GM21367 (cell line): ENCODE measurements around the gene BRCC3.
A peak's percentile ranks its signal among the peaks of the same experiment; 100 is the strongest.

ENCODE experiments used
- ATAC-seq: cut with Tn5 transposase; IDR thresholded peaks from one replicate; pipeline ENCODE4 v1.9.1; 2021; ENCODE audit not compliant: unreplicated experiment

Gene BRCC3

DNA sequence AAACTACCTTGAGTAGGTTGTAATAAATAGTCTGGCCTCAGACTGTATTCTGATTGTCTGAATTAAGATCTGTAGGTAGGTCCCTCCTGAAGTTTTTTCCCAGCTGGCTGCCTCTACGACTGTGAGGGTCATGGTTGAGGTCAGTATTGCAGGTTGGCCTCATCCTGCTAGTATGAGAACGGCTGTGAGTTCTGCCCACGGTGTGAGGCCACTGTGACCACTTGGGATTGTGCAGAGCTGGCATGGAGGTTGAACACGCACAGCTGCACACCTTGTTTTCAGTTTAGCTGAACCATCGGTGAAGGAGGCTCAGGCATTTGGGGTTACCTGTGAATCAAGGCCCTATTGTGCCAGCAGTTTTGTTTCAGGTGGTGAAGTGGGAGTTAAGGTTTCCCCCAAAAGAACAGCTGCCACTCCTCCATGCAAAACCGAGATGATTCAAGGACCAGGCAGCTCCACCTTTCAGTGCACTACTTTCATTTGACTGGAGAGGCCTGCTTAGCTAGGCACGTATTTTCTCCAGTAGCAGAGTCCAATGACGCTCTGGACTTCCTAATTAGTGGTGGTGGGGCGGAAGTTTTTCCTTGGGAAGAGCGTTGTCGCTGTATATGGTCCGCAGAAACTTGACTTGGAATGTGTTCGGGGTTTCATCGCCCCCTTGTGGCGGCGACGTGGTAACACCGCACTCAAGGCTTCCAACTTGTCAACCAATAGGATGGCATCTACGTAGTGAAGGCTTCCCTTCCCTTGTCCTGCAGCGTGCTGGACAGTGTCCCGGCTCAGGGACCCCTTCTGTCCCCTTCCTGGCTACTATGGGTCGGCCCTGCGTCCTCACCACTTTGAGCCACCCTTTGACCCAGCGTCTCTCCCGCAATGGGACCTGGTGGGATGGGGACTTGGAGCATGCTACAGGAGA lies 14.2 kb upstream of the BRCC3 start:
- ATAC-seq = no peak

DNA sequence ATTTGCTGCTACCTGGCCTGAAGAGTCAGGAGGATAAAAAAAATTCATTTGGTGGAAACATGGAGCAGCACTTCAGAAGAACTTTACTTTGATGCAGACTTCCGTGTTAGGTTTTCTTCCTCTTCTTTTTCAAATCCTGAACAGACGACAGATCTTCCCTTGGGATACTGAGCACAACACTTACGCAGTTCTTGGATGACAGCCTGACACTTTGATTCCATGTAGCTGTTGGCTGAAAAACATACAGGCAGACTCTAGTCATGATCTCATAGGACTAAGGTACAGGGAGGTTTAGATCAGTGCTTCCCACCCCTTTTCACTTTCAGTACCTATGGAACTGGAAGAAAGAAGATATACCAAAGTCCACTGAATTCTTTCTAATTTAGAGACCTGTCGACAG lies 9.5 kb upstream of the BRCC3 start:
- ATAC-seq = no peak

DNA sequence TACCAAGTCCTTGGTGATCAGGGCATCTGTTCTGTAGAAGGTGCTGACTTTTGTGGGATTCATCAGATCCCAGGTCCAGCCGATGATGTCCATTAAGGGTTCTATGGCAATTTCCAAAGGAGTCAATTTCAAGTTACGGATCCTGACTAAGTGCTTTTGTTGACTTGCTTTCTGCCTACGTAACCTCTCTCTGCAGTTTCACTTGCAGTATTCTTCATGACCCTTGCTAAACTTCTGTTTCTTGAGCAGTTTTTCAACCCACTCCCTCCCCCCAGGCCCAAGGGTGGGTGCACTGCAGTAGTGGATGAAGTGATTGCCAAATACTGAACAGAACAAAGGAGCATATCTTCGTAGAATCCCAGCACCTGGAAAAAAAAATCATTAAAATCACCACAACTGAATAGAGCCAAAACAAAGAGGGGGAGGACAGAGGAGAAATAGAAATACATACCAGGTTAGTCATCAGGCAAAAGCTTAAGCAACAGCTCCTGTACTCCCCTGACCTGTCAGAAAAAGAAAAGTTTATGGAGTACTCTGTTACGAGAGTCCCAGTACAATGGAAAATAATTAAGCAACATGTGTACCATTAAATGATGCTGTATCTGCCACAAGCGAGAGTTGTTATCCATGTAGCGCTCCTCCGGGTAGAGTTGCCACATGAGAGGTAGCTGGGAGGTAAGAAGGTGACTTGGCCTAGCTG lies 6.1 kb upstream of the BRCC3 start:
- ATAC-seq = no peak

DNA sequence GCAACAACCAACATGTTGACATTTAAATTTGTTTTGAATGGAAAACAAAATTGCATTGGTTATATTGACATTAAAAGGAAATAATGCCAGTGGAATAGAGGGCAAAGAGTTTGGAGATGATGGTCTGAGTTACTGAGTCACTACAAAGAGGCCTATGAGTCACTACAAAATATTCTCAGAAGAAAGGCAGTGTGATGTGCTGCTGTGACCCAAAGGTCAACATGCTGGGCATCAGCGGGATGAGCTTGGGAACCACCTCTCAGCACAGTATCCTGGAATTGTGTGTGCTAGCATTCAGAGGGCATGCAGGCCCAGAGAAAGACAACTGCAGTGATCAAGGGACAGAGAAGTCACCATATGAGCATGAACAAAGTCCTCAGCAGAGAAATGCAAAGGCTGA lies 3.1 kb upstream of the BRCC3 start:
- ATAC-seq = no peak

DNA sequence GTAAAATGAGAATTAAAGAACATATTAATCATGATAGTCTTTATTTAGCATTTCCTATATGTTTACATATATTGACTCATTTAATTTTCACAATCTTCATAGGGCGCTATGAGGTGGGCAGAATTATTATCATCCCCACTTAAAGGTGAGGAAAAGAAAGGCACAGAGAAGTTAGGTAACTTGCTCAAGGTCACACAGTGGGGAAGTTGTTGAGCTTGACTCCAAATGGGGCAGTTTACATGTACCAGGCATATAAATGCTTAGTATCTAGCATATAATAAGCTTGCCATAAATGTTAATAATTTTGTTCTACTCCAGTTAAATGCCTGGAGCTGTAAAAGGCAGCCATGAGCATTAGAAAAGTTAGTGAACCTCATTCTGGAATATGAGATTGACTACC lies 1.9 kb upstream of the BRCC3 start:
- ATAC-seq = no peak

DNA sequence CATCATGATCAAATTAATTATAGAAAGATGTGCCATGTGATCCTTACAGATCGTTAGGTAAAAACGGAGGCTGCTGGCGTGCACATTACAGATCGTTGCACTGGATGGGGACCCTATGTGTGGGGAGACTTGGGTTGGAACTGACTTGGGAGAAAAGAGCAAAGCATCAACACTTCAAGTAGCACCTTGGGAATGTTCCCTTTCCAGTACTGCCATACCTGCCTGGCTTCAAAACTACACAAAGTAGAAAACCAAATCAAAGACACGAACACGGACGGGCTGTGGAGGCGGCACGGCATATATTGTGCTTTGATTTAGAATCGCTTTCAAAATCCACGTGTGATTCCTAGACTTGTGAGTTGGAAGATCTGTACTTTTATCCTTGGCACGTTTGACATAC lies 1.3 kb upstream of the BRCC3 start:
- no peak for ATAC-seq

DNA sequence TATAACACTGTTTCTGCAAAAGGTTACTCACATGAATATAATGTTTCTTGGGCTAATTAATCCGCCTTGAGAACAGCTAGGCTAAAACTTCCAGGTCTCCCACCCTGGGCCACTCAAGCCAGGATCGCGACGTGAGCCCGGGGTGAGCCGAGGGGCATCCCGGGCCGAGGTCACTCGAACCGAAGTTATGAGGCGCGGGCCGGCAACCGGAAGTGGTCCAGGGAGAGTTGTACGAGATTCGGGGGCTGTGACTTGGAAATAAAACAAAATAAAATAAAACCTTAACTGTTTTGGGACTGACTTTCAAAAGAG lies 689 bp upstream of the BRCC3 start:
- peak; percentile 2 for ATAC-seq

DNA sequence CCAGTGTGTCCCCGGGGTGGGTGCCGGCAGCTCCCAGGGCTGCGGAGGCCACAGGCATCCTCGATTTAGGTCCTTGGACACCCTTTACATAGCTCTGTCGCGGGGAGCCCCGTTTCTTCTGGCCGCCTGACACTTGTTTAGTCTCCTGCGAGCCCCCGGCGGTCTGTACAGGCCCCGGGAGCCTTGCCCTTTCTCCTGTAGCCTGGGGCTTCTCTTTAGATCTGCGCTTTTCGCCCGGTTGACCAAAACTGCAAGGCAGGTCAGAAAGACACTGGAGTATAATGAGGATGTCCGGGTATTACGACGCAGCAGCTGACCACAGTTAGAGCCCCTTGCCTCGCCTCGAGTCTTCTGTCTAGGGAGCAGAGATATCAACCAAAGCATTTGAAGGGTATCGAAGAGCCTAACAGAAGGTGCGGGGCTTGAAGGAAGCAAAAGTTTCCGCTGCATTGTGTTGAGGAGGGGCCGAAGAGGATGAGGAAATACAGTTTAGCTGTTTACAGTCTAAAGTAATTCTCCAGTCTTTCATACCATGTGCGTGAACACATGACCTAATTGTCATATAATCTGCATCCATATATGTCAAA lies 479 bp downstream of the BRCC3 start:
- ATAC-seq = peak; percentile 6

DNA sequence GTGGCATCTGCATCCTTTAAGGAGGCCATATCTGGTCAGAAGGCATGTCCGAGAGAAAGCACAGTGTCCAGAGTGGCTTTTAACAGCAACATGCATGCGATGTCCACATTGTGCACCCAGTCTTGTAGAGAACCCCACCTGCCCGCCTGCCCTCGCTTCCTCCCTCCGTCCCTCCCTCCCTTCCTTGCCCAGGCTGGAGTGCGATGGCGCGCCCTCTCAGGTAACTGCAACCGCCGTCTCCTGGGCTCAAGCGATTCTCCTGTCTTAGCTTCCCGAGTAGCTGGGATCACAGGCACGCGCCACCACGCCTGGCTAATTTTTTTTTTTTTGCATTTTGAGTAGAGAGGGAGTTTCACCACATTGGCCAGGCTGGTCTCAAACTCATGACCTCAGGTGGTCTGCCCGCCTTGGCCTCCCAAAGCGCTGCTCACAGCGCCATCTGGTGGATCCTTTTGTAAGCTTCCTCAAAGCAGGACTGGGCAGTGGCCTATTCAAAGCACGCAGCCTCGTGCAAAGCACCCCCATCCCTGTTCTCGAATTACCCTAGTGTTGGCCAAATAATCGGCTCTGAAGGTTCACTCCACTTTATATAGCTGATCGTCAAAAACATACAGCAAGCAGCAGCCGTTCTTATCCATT lies 15.0 kb downstream of the BRCC3 start:
- ATAC-seq = no peak

DNA sequence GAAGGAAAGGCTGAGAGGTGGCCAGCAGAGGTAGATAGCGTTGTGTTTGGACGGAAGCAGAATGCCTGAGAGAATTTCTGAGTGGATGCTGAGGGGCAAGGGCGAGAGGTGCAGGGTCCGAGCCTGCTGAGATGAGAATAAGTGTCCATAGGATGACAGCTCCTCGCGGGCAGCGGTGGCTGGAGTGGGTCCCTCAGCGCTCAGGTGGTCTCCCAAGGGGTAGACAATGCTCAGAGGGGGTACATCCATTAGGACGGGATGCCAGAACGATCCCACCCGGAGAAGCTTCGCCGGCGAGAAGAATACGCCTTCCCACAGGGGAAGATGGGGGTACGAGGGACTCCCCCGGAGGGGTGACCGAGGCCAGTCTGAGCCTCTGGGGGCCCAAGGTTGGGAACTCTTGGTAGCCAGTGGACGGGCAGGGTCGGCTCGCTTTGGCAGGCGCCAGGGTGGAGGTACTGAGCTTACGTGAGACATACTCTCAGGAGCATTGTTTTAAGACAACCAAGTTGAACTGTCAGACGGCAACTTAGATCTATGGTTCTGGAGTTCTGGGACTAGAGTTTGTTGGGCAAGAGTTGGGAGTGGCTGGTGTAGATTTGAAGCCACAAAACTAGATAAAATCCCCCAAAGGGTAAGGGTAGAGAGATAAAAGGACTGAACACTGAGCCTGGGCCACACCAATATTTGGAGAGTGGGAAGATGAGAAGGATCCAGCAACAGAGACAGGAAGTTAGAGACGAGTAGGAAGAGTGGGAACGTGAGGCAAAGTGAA lies 15.8 kb downstream of the BRCC3 start:
- ATAC-seq = no peak

DNA sequence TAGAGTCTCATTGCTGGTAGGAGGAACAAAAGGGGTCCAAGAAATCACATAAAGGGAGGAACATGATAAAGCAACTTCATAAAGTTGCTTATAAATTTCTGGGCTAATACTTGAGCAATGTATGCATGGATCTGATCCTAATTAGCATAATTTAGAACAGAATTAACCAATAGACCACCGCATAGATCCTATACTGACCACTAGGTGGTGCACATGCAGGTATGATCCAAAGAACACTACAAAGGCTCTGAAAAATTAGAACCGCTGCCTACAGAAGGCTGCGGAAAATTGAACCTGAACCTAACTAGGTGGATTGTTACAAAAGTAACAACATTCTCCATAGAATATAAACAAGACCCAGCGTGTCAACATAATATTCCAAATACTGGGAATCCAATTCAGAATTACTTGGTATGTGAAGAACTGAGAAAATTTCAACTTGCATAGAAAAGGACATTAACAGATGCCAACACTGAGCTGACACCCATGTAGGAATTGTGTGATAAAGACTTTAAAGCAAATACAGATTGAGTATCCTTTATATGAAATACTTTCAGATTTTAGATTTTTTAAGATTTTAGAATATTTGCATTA lies 23.3 kb downstream of the BRCC3 start:
- no peak for ATAC-seq

DNA sequence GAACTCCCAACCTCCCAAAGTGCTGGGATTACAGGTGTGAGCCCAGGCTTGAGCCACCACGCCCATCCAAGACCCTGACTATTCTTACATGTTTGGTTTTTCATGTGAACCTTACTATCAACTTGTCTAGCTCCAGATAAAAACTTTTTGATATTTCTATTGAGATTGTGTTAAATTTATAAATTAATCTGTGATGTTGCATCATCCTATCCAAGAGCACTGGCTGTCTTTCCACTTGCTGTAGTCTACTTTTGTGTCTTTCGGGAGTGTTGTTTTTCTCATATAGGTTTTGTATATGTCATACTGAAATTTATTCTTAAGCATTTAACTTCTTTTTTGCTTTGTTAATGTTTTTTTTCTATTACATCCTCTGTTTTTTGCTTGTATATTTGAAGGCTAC lies 34.6 kb downstream of the BRCC3 start:
- ATAC-seq = no peak

DNA sequence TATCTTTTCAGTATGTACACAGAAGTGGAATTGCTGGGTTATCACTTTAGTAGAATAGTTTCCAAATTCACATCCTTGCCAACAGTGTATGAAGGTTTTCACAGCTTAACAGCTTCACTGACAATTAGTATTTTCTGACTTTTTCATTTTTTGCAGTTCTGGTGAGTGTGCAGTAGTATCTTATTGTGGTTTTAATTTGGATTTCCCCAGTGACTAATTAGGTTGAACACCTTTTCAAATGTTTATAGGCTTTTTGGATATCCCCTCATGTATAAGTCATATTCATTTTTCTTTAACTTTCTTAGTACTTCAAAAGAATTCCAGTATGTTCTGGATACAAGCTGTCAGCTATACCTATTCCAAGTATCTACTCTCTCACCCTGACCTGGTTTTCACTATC lies 37.1 kb downstream of the BRCC3 start:
- ATAC-seq = no peak

DNA sequence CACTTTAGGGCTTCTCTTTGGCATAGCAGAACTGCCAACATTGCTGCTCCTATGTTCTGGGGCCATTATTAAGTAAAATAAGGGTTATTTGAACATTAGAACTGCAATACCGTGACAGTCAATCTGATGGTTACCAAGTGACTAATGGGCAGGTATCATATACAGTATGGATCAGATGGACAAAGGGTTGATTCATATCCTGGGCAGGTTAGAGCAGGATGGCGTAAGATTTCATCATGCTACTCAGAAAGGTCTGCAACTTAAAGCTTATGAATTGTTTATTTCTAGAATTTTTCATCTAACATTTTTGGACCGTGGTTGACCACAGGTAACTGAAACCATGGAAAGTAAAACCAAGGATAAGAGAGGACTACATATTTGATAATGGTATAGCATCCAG lies 40.9 kb downstream of the BRCC3 start:
- ATAC-seq = no peak

DNA sequence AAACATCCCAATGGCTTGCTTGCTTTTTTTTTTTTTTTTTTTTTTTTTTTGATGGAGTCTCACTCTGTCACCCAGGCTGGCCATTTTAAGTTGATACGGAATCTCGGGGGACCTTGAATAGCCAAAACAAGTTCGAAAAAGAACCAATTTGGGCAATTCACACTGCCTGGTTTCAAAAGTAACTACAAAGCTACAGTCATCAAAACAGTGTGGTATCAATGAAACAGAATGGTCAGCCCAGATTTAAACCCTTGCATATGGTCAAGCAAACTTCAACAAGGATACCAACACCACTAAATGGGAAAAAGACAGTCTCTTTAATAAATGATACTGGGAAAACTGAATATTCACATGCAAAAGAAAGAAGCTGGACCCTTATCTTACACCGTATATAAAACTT lies 41.8 kb downstream of the BRCC3 start:
- ATAC-seq = no peak

DNA sequence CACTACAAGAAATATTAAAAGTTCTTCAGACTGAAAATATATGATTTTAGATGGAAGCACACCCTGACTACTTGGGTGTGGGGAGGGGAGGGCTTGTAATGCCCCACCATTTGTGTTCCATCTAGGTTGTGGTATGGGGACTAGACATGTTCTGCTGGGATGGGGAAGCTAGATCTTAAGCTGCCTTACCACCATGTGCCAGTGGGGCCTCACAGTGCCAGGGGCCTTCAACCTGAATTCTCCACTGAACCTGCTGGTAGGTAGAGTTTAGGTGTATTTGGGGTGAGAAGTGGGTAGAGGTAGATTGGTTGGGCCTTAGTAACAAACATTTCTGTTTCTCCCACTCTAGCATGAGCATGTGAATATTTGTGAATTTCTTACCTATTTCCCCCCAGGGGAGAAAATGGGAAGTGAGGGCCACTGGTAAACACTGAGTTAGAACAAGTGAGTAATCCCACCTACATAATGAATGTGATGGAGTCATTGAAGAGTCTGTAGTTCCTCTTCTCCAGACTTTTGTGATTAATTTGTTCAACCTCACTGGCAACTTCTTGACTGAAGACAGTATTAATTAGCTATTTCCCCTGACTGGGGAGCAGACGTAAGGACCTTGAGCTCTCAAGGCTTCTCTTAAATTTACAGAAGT lies 44.0 kb downstream of the BRCC3 start:
- no peak for ATAC-seq

DNA sequence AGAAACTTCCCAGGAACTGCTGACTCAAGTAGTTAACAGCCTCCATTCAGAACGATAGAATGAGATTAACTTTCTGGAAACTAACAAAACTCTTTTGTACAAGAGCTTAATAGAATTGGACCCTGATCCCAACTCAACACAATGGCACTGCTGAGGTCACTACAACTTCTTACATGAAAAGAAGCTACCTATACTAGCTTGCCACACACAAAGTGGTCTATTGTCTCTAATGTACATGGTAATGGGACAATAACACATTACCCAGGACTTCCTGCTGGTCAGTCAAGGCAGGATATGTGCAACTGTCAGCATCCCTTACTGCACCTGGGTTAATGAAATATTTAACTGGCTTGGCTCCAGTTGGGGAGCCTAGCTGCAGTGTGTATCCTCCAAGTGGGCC lies 56.2 kb downstream of the BRCC3 start:
- no peak for ATAC-seq

DNA sequence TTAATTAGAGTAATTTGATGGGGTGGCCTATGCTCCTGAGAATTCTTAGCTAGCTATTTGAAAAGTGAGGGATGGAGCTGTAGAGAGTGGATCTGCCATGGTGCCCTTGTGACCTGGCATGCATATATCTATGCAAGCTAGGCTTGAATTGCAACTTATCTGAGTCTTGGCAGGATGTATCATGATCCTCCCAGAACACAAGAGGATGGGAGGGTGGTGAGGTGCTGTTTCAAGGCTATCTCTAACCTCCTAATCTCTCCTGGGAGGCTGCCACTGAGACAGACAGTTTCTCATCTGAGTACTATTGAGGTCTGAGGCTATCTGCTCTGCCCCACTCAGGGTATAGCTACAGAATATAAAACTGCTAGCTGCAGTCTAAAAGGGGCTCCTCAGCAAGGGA lies 56.6 kb downstream of the BRCC3 start:
- ATAC-seq = no peak

DNA sequence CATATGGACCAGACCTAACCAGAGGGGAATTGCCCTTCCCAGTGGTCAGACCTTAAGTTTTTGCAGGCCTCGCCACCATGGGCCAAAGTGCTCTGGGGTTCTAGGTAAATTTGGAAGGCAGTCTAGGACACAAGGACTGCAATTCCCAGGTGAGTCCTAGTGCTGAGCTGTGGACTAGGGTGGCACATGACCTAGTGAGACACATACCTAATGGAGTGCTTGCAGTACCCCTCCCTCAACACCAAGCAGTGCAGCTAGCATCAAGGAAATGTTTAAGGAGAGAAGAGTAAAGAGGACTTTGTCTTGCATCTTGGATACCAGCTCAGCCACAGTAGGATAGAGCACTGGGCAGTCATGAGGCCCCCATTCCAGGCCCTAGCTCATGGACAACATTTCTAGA lies 60.8 kb downstream of the BRCC3 start:
- ATAC-seq = no peak

DNA sequence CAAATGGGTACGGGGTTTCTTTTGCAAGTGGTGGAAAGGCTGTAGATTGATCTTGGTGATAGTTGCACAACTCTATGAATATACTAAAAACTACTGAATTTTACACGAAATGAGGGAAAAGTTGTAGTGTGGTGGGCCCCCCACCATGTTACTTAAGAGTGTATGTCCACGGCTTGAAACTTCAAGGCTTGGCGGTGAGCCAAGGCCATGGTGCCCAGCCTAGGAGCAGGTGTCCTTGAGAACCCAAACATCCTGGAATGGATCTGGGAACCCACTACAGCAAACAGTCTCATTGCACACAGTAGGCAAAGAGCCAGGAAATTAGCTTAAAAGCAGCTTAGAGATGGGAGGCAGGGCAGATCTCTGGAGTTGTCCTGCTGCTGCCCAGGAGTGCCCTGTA lies 62.9 kb downstream of the BRCC3 start:
- ATAC-seq = no peak
